GM19455 (cell line): ENCODE data around the gene GMDS.

Source experiments
- ATAC-seq: cut with Tn5 transposase; IDR thresholded peaks from one replicate; pipeline ENCODE4 v1.9.1; 2021; ENCODE audit not compliant: unreplicated experiment

GMDS gene

DNA sequence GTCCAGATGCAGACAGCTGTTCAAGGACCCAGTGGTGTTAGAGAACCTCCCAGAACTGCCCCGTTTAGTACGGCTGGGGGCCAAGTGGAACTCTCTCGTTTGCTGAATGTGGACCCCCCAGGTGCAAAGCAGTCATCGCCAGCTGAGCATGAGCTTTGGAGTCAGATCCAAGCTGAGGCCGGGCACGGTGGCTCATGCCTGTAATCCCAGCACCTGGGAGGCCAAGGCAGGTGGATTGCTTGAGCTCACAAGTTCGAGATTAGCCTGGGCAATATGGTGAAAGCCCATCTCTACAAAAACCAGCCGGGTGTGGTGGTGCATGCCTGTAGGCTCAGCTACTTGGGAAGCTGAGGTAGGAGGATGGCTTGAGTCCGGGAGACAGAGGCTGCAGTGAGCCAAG lies 606.0 kb downstream of the GMDS start:
- ATAC-seq: no peak

DNA sequence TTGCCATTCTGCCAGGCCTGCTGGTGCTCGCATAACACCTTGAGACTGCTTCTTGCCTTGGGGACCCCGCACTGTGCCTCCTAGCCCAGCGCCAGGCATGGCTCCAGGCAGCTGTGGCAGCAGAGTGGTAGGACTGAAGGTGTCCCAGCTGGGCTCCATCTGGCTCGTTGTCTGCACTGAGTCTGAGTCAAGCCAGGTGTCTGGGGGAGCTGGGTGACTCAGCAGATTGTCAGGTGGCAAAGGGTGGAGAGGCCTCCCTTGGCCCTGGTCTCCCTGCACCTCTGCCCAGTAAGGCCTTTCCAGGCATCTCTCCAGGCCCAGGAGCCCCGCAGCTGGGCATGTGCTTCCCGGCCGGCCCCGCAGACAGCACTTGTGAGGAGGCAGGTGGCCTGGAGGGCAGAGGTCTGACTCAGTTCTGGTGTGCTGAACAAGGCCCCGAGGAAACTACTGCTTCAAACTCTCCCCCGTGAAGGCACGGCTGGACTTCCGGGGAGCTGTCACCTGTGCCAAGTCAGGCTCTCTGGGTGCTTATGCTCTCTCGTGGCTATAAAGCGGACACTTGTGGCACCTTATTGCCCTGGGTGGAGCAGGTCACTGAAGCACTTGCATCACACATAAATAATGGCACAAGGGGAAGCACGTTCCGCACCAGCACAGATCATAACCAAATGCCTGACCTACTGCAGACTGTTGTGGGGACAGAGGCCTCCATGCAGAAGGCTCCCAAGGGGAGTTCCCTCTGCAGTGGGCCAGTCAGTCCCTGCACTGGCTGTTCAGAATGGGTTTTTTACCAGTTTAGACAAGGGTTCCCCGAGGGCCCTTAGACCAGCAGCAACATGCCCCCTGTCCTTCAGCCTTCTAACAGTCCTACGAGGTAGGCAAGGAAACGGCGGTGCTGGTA lies 608.2 kb downstream of the GMDS start:
- ATAC-seq: no peak

DNA sequence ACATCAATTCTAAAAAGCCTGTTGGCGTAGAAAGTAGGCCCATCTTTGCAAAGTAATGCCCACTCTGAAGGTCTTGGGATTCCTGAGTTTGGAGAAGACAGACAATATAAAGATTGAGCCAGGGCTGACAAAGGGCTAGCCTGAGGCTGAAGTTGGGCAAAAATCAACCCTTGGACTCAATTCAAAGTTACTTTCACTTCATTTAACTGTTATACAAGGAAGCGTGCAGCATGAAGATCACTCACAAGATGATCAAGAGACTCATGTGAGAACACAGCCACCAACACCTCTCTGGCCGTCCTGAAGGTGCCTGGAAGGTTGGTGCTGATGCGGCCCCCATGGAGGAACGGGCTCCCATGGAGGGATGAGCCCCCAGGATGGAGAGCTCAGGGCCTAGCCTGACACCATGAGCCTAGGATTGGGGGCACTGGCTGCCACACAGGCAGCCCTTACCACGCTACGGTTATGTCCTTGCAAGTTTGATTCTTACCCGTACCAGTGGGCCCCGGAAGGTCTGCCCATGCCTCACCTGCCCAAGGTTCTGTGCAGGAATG lies 609.1 kb downstream of the GMDS start:
- ATAC-seq: no peak

DNA sequence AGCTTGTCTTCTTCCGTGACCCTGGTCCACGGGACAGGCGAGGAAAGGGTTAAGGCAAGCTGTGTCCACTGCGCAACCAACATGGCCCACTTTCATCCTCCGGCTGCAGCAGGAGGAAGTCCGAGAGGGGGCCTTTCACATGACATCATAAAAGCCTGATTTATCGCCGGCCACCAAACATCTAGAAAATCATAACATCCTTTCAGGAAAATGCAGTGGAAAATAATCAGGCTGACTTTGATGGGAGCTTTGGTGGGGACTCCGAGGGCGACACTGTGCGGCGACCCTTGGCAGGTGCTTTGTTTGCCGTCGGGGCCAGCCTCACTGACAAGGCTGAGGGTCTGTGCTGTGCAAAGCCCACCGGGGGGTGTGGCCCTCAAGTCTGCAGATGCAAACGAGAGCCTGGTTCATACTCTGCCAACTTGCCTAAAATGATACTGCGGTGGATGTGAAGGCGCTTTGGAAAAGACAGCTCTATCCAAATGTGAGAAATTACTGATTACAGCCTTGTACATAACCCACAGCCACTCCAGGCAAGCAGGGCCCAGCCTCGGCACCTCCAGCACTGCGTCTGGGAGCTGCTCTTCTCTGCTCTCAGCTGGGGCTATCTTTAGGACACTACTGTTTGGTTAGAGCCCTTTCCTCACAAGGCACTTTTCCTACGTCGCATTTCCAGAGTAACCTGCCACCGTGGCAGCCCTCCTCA lies 609.9 kb downstream of the GMDS start:
- ATAC-seq: no peak

DNA sequence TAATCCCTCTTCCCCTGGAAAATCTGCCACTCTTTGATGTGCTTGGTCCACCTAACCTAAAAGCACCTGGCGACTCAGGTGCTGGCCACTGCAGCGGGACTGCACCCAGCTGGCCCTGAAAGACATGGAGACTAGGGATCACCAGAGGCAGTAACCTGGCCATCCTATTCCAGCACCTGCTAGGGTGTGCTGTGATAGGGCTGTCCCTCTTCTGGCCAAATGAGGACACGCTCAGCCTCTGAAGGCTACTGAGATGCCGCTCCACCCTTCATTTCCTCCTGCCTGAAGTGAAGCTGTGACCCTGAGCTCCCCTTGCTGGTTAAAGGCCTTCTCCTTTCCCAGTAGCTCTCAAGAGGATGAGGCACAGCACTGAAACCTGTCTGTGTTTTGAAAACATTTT lies 611.3 kb downstream of the GMDS start:
- ATAC-seq: no peak

DNA sequence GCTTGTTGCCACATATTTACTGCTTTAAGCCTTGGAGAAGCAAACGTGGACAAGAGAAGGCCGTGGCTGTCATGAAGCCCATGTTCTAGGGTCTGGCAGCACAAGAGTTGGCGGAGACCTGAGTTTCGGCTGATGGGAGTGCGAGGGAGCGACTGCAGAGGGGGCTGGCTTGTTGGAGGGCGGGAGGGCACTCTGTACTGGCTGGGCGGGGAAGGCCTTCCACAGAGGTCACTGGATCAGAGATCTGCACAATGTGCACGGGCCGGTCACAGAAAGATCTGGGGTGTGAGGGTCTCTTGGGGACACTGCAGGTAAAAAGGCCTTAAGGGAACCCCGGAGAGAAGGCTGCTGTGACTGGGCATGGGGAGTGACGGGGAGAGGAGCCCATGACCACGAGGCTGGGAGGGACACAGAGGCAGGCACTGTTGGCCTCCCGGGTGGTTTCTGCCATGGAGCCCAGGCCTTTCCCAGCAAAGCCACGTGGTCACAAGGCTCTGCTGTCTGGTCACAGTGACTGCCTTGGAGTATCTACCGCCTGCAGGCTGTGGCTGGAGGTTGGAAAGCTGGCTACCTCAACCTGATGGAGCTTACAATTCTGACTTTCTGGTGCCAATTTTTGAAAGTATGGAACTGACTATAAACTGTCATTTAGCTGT lies 611.9 kb downstream of the GMDS start:
- ATAC-seq: no peak

DNA sequence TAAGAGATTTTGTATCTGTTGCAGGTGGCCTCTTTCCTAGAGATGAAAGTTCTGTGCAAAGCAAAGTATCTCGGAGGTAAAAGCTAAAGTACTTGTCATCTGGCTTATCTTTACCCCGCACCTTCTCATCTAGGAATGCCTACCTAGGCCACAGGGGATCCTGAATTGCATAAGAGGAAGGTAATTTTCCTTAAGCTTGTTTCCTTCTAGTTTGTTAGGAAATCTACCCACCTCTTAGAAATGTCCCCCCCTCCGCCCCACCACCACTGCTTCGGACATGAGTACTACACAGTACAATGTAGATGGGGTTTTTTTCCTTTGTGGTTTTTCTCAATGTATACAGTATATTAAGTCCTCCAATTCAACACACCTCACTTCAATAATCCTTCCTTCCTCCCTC lies 614.2 kb downstream of the GMDS start:
- ATAC-seq: no peak

DNA sequence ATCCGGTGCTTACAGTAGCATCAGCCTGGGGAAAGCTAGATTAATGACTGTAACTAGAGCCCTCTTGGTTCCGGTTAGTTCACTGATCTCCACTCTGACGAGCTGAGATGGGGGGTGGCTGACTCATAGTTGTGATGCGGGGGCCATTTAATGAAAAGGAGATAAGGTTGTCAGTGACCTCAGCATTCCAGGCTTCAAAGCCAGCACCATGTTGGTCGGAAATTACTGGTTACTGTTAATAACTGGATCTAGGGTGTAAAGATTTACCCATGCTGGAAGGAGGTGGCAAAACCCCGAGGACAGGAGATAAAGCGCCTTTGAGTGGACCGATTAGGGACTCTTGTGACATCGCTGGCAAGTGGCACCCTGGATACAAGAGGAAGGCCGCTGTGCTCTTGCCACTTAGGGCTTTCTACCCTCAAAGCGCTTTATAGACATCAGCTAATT lies 614.6 kb downstream of the GMDS start:
- ATAC-seq: no peak

DNA sequence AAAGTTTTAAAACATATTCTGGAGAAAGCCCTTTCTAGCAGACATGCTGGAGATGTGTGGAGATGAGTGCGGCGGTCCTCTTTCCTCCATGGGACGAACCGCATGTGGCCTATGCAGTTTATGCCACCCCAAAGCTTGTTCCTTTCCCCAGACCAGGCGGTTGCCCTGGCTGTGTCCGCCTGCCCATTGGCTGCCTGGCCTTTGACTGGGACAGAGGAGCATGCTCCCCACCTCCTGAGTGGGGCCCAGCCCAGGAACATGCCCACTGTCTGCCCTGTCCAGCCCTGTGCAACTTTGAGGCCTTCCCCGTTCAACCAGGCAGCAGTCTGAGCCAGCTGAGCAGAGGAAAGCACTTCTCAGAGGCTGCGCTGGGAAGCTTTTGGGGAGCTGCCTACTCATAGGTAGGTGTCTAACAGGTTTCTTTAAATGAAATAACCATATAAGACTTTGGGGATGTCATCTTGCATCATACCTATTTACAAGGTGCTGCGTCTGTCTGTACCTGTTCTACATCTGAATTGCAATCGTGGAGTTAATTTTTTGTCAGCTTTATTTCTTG lies 615.1 kb downstream of the GMDS start:
- no peak for ATAC-seq

DNA sequence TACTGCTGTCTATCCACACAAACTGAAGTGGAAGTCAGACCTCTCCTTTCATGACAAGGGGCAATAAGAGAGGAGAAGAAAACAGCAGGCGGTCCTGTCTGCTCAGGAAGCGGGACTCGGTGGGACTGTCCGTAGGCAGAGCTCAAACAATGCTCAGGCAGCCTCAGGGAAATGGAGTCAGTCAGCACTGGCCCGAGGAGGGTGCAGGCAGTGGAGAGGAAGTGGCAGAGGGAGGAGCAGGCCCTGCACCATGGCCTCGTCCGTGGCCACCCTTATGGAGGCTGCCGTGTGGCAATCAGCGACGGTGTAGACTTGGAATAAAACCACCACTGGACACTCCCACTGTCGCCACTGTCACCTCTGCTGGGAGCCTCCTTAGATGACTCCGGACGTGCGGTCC lies 616.1 kb downstream of the GMDS start:
- no peak for ATAC-seq

DNA sequence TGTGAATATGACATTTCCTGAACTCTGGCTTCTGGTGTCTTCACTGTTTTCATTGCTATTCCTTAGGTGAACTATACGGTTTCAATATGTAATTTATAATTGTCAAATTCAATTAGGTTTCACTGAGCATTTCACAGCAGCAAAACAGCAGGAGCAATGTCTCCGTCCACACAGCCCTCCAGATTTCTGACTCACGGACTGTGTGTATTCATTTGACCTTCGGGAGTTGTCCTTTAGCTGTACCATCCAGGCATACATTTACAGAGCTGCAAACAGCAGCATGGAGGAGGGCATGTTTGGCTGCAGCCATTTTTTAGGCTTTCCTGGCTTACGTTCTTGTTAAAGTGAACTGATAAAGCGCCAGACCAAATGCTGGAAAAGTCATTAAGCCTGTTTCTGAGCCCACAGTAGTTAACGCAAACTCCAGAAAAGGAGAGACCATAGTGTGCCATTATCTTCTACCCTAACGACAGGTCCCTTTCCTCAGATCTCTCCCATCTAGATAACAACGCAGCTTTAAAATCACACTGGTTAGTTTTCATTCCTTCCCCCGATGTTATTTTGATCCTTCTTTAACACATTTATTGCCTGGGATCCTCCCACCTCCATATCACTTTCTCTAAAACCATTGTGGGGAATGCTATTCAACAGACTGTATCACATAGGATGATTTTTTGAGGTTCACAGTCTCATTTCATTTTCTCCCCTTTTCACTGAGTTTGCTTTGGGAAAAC lies 617.4 kb downstream of the GMDS start:
- no peak for ATAC-seq

DNA sequence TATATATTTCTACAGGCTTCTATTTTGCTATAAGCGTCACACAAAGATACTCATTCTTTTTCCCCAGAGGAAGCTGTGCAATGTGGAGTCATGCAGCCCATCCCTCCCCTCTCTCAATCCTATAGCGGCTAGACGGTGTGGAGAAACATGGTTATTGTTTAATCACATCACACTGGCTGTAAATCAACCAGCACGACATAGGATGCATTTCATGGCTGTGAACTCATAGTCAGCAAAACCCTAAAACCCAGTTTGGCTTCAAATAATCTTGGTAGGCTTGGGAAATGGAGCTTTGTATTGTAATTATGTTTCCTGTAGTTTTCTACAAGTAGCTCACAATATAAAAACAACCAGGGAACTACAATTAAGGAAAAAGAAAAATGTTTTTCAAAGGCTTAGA lies 618.9 kb downstream of the GMDS start:
- ATAC-seq: no peak

DNA sequence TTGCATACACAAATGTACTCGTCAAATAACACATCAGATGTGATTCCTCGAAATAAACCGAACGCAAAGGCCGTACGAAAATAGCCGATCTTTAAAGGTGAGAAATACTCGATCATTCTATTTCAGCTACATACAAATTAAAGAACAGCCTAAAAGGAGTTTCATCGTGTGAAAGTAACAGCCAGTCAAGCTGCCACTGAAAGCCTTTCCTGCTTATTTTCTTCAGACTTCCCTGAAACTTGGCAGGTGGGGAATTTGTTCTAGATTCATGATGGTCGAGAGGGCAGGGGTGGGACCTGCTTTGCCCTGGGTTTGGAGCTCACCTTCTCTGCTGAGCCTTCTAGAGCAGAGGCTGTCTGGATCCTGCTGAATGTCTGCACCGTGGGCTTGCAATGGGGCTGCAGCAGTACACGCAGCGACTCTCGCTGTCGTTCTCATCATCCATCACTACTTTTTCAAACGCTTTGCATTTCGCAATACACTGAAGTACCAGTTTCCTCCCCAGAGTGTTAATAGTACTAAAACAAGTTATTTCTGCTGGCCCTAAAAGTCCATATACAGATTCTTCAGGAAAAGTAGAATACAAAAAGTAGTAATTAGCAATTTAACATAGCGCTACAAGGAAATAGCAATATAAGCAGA lies 619.5 kb downstream of the GMDS start:
- ATAC-seq: no peak

DNA sequence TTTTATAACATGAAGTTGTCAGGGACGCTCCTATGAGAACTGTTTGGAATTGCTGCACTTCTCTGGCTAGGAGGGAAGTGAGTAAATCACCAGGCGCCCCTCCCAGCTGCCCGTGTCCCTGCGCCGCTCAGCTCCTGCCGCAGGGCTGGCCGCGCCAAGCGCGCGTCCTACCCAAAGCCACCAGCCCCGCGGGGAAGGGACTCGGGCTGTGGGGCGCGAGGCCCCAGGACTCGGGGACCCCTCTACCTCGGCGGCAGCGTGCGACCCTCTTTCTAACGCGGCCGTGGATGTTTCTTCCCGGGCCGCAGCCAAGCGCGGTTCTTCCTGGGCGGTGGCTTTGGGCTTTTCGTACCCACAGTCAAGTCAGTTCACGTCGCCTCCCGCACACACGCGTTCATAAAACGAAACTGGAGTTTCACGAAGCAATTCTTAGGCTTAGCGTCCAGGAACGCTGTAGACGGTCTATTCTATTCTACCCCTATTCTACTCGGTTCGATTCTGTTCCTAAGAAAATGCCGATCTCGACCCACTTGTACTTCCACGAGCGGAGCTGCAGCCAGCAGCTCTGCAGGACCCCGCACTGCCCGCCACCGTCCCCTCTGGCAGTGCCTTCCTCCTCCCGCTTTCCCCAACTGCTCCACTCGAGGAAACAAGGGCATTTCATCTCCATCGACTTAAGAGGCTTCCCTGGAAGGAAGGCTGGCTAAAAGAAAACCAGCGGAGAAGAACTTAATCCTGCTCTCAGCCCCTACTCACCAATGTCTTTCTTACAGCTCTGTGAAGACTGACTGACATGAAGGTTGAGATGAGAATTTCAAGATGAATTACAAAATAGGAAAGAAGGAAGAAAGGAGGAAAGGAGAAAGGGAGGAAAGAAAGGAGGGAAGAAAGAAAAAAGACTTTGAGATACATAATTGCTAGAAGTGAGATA lies 620.3 kb downstream of the GMDS start:
- ATAC-seq: no peak

DNA sequence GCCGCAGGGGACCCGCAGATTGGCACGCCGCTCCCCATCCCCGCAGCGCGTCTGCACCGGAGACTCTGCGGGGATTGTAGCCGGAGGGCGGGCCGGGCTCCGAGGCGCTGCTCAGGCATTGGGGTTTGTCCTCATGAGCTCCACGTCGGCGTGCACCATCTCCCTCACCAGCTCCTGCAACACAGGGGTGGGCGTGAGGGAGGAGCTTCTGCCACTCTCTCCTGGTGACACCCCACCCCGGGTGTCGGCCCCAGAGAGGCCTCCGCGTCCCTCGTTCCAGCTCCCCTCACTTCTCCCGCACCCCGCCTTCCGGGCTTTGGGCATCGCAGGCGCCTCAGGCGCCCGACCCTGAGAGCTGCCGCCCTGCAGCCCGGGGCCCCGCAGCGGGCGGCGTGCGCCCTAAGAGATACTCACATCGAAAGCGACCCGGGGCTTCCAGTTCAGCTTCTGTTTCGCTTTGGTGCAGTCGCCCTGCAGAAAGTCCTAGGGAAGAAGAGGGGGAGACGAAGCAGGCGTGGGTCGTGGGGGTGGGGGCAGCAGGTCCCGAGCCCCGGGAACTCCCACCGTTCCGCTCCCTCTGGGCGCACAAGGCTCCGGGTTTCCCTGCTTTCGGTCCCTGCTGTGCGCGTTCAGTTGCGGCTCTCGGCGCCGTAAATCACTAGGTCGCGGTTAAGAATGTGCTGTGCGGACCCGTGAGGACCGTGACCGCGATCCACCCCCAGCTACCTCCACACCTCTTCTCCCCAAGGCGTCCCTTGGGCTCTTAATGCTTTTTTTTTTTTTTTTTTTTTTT lies 621.2 kb downstream of the GMDS start:
- ATAC-seq: no peak

DNA sequence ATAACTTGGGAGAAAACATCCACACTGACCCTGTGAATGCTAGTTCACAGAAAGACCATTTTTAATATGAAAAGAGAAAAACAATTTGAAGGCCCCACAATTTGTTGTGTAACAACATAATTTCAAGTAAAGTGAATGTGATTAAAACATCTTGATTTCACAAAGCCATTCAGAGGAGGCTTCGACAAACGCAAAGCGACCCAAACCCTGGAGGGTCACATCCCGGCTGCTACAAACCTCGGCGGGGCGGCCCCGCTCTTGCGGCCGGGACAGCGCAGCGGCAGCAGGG lies 621.7 kb downstream of the GMDS start:
- ATAC-seq: no peak

DNA sequence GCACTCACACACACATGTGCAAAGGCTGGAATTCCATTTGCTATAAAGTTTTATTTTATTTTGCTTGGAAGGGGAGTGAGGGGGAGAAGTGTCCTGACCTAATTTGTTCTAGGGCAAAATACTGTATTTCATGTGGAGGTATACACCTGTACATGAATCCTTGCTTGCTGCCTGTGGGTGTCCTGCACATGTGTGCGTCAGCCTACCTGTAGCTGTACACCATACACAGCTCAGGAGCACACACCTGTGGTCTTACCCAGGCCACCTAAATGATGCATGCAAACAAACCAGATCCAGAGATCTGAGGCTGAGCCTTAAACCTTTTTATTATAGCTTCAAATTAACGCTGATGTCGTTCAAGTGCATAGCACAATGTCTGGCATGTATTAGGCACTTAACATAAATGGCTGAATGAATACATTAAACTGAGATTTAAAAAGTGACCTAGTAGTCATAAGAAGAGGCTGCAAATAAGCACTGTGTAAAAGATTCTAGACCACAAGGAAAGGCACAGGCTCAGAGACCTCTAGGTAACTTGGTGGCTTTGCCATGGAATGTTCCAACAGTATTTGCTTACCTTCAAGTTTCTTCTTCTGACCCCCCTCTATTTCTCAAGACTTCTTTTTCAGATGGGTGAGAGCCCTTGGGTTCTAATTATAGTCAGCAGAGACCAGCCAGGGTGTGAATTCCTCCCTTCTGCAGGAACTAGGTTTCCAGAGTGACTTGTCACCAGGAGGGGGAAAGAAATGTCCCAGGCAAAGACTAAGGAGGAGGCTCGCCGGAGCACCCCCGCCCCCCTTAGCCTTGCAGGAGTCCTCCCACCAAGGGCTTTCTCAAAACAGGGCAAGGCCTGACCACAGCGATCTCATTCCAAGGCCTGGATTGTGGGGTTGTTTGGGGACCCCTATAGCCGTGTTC lies 622.3 kb downstream of the GMDS start:
- no peak for ATAC-seq
